ENCODE data around the gene USH2A.

Gene USH2A

GRCh38 chr1:216290074-216290473, 133.2 kb downstream of the USH2A start:
- no peak for DNase-seq (ENCODE audit: low read depth)

- no peak for DNase-seq (ENCODE audit: low read depth)
These were observed 138.2 kb downstream of the USH2A start for GRCh38 chr1:216285052-216285451.

- DNase-seq (ENCODE audit: low read depth), result no peak
These were observed 141.5 kb downstream of the USH2A start for GRCh38 chr1:216281757-216282156.

- DNase-seq (ENCODE audit: low read depth), result no peak
These were observed 153.0 kb downstream of the USH2A start for GRCh38 chr1:216270086-216270773.

- no peak for DNase-seq (ENCODE audit: low read depth)
These were observed 161.6 kb downstream of the USH2A start for GRCh38 chr1:216261631-216262030.

- no peak for DNase-seq (ENCODE audit: low read depth)
These were observed 164.4 kb downstream of the USH2A start for GRCh38 chr1:216258856-216259255.

GRCh38 chr1:216258386-216258785, 164.9 kb downstream of the USH2A start:
- no peak for DNase-seq (ENCODE audit: low read depth)

- DNase-seq (ENCODE audit: low read depth), result no peak
These were observed 172.4 kb downstream of the USH2A start for GRCh38 chr1:216250861-216251260.

- DNase-seq (ENCODE audit: low read depth), result no peak
These were observed 174.6 kb downstream of the USH2A start for GRCh38 chr1:216248628-216249027.

GRCh38 chr1:216247937-216248336, 175.3 kb downstream of the USH2A start:
- DNase-seq (ENCODE audit: low read depth), result no peak

GRCh38 chr1:216246577-216247203, 176.6 kb downstream of the USH2A start:
- no peak for DNase-seq (ENCODE audit: low read depth)

GRCh38 chr1:216238844-216239243, 184.4 kb downstream of the USH2A start:
- no peak for DNase-seq (ENCODE audit: low read depth)

GRCh38 chr1:216237927-216238542, 185.2 kb downstream of the USH2A start:
- no peak for DNase-seq (ENCODE audit: low read depth)

GRCh38 chr1:216224233-216224632, 199.0 kb downstream of the USH2A start:
- DNase-seq (ENCODE audit: low read depth), result no peak

GRCh38 chr1:216223486-216223885, 199.8 kb downstream of the USH2A start:
- DNase-seq (ENCODE audit: low read depth), result peak; percentile 12

- DNase-seq (ENCODE audit: low read depth), result no peak
These were observed 201.0 kb downstream of the USH2A start for GRCh38 chr1:216222288-216222687.

GRCh38 chr1:216221260-216221700, 202.0 kb downstream of the USH2A start:
- DNase-seq (ENCODE audit: low read depth), result peak; percentile 71

GRCh38 chr1:216216305-216216704, 206.9 kb downstream of the USH2A start:
- no peak for DNase-seq (ENCODE audit: low read depth)

- no peak for DNase-seq (ENCODE audit: low read depth)
These were observed 208.1 kb downstream of the USH2A start for GRCh38 chr1:216215169-216215568.

- DNase-seq (ENCODE audit: low read depth), result no peak
These were observed 210.4 kb downstream of the USH2A start for GRCh38 chr1:216212826-216213225.

GRCh38 chr1:216210081-216210480, 213.2 kb downstream of the USH2A start:
- DNase-seq (ENCODE audit: low read depth), result peak; percentile 15

- DNase-seq (ENCODE audit: low read depth), result no peak
These were observed 214.1 kb downstream of the USH2A start for GRCh38 chr1:216209125-216209524.

GRCh38 chr1:216207154-216207553, 216.1 kb downstream of the USH2A start:
- DNase-seq (ENCODE audit: low read depth), result no peak
